Activated CD4-positive, alpha-beta T cell treated with anti-CD3 and anti-CD28 coated beads for 24 hours (primary cell): ENCODE results near the gene ZFR.
"Not testable (repeated sequence)": the region's sequence is repeated elsewhere in the genome, so short reads cannot be mapped to it uniquely, and the experiment has no call there.

Experiments
- DNase-seq, 2 donors: peaks; one replicate each; pipeline ENCODE4 v3.0.0-alpha.2; 2020; ENCODE audit warnings: low read depth in 2 of 2

Gene ZFR

DNA sequence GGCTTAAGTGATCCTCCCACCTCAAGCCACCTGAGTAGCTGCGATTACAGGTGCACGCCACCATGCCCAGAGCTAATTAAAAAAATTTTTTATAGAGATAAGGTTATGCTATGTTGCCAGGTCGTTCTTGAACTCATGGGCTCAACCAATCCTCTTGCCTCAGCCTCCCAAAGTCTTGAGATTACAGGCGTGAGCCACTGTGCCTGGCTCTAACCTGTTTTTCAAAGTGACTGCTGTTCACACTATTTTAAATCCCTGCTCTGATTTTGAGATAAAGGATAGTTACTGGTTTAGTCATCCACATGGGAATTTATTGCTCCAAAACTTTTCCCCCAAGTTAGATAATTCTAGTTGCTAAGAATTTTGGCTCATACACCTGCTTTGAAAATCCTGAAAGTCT, 83.6 kb downstream of the ZFR start:
- DNase-seq = no peak

DNA sequence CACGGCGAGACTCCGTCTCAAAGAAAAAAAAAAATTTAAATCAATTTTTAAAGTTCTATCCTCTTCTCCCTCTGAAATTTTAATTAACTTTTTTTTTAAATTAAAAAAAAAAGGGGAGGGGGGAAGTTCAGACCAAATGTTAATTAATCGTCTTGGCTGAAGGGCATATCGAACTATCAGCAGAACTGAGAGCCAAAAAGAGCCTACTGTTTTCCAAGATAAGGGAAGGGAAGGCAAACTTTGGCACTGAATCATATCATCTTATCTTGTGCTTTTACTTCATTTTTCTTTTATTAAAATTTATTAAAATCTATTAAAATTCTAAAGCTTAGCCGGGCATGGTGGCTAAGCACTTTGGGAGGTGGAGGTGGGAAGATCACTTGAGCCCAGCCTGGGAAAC, 85.9 kb downstream of the ZFR start:
- DNase-seq = no peak

DNA sequence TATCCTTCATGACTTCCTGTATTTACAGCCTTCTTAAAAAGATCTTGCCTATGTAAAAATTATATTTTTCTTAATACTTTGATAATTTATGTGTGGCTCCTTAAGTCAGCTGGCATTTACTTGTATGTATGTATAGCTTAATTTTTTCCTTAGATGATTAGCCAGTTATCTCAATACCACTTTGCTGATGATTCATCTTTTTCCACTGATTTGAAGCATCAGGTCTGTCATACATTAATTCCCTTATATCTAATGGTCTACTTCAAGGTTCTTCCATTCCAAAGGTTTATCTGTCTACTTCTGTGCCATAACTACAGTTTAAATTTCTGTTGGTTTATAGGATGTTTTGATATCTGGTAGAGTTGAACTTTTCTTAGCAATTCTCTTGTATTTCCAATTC, 86.9 kb downstream of the ZFR start:
- no peak for DNase-seq

GRCh38 chr5:32355686-32356085, 88.9 kb downstream of the ZFR start:
- DNase-seq = no peak

GRCh38 chr5:32353420-32353819, 91.1 kb downstream of the ZFR start:
- no peak for DNase-seq

DNA sequence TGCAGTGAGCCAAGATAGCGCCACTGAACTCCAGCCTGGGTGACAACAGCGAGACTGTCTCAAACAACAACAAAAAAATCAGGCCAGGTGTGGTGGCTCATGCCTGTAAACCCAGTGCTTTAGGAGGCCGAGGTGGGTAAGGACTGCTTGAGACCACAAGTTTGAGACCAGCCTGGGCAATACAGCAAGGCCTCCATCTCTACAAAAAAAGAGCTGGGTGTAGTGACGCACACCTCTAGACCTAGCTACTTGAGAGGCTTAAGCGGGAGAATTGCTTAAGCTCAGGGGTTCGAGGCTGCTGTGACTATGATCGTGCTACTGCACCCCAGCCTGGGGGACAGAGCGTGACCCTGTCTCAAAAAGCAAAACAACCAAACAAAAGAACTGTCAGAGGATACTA, 91.9 kb downstream of the ZFR start:
- DNase-seq = no peak

DNA sequence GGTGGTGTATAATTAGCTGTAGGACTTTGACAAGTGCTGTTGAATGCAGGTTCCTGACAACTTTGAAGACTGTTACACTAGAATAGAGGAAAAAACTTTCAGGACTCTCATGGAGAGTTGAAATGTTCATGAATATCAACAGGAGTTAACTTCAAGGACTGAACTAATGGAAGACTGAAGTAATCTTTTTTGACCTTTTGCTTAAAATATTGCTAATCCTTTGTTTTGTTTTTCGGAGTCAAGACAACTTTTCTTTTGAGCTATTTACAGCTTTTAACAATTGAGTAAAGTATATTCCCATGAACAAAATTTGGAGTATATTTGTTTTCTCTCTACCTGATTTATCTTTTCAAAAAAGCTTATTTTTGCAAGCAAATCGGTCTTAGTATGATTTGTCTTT, 97.7 kb downstream of the ZFR start:
- no peak for DNase-seq

DNA sequence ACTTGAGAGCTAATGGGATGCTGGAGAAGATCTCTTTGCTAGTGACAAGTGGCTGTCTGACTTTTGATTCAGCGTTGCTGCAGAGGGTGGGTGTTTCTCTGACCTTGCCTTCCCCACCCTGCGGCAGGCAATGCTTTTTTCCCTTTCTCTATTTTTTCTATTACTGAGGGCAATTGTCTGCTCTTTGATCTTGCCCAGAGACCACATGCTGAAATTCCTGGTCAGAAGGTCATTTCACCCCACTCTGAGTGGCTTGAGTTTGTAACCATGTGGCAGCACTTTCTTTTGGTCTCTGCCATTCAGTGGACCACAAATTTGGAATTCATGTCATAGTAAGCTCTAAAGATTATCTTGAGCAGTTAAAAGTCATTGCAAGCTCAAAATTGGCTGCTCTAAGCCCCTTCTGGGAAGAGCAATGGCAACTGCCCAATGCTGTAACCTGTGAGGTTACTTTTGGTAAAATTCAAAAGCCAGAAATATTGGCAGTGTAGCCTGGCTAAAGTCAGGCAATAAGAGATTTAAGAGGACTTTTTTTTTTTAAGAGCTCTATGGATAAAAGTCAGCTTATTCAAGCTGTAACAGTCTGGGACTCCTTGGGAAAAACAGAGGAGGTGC, 101.4 kb downstream of the ZFR start:
- DNase-seq = no peak

- no peak for DNase-seq
These were observed 101.9 kb downstream of the ZFR start for GRCh38 chr5:32342656-32343055.

GRCh38 chr5:32339878-32340277, 104.7 kb downstream of the ZFR start:
- no peak for DNase-seq

DNA sequence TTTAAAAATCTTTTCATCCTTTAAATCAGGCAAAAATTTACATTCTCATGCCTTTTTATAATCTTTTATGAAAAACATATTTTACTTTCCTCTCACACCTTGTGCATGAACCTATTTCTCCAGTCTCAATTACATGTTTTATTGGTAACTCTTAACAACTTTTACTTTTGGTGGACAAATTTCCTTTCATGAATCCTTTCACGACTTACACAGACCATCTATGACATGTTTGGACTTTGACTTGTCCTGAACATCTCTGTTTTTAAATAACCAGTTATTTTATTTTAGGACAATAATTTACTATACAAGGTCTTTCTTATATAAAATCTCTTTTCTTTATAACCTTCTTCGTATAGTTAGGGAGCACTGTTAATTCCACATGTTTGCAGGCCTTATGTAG, 105.3 kb downstream of the ZFR start:
- no peak for DNase-seq

- no peak for DNase-seq
These were observed 111.6 kb downstream of the ZFR start for GRCh38 chr5:32332966-32333365.

GRCh38 chr5:32332361-32332760, 112.2 kb downstream of the ZFR start:
- DNase-seq = no peak

DNA sequence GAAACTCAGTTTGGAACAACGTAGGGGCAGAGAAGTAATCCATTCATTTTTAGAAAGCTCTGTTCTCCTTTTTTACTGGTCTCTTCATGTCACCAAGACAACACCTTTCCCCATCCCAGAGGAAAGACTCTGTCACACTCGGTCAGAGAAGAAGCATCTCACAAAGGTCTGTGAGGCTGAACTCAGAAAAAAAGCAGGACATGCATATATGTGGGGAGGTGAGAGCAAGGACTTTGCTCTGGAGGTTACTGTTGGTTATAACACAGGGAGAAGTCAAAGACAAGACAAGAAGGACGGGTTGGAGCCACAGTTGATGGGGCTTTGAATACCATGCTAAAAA, 112.6 kb downstream of the ZFR start:
- DNase-seq = no peak

GRCh38 chr5:32331217-32331934, 113.2 kb downstream of the ZFR start:
- no peak for DNase-seq

DNA sequence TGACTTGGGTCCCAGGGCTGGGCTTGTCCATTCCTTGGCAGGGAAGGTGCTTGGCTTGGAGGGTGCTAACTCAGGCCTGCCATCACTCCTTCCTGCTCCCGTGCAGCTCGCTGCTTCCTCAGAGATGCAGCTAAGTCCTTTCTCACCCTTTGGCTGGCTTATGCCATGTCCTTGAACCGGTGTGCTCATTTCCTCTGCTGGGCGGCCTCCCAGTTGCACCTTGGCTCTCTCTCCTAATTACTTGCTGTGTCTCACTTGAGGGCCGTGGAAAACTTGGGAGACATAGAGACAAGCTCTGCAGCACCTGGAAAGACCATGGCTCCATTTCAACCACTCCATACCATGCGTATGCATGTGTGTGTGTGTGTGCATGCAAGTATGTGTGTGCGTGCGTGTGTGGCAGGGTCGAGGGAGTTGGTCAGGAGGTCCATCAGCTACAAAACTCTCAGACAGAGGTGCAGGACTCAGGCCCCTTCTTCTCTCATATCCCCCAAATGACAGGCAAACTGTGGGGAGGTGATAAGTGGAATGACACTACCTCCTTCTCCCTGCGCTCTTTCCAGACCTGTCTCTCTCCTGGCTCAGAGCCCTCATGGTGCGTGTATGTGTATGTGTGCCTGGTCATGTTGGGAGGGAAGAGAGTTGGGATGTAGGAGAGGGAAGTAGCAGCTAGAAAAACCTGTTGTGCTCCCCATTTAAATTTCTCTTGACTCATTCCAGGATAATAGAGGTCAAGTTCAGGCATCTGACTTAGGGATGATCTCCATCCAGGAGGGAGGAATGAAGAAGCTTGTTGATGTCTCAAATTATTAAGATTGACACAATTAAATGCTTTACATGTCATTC, 114.2 kb downstream of the ZFR start:
- no peak for DNase-seq

GRCh38 chr5:32329395-32329834, 115.1 kb downstream of the ZFR start:
- peak in 1 of 2 donors; percentile 36 for DNase-seq

DNA sequence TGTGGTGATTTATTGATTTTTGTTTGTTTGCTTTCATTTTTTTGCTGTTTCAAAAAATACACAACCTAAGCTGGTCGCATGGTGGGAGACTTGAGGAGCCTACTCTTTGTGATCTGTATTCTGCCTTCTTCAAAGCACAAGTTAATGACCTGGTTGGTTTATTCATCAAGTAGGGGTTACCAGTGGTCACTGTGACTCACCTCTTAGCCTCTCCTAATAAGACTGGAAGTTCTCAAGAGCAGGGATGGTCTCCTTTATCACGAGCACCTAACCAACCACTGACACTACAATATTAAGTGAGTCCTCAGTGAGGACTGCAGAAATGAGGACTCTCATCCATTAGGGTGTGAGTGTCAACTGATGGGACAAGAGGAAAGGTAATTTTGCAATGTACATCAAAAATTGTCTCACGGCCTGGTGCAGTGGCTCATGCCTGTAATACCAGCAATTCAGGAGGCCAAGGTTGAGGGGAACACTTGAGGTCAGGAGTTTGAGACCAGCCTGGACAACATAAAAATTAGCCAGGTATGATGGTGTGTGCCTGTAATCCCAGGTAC, 118.2 kb downstream of the ZFR start:
- DNase-seq = no peak

- DNase-seq = no peak
These were observed 118.9 kb downstream of the ZFR start for GRCh38 chr5:32325616-32326015.

- no peak for DNase-seq
These were observed 119.5 kb downstream of the ZFR start for GRCh38 chr5:32325062-32325461.

DNA sequence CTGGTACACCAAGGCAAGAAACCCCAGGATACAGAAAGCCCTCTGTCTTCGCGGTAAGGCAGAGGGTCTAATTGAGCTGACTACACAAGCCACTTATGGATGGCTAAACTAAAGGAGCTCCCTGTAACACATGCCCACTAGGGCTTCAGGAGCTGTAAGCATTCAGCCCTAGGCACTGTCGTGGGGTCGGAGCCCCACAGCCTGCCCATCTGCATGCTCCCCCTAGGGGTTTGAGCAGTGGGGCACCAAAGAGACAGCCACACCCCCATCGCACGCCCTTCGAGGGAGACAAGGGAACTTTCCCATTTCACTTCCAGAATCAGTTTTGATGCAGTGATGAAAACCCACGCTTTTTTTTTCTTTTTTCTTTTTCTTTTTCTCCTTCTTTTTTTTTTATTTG, 120.8 kb downstream of the ZFR start:
- no peak for DNase-seq

DNA sequence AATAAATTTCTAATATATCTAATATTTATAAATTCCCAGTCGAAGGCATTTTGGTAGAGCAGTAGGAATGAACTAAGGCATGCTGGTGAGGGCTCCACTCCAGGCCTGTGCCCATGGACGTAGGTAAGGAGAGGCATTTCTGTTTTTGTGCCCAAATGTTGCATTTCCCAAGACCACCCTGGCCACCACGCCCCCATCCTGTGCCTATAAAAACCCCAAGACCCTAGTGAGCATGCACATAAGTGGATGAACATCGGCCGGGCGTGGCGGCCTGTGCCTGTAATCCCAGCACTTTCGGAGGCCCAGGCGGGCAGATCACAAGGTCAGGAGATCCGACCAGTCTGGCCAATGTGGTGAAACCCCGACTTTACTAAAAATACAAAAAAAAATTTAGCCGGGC, 121.7 kb downstream of the ZFR start:
- no peak for DNase-seq

DNA sequence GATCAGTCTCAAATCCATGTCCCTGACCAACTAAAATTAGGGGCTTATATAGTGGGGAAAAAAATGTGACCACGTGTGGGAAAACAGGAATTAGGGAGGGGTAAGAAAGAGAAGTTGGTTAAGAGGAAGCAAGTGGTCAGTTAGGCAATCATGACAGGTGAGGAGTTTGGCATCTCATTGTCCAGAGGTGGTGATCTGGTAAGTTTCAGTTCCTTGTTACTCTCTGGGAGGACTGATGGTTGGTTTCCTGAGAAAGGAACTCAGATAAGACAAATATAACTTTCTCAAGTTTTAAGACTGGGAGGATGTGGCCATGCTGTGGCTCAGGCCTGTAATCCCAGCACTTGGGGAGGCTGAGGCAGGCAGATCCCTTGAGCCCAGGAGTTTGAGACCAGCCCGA, 122.8 kb downstream of the ZFR start:
- not testable (repeated sequence) for DNase-seq
